ENCODE data around the gene DENND2A. TPM values are rescaled to one million over a fixed set of nuclear protein-coding genes. Genes with fewer than 3 reads are reported as not detected.

Gene DENND2A
- total RNA-seq, 3 donors from 2014 or later, result 6.9 to 13.1 (median 7.6) TPM

- Histone ChIP-seq H3K9me3 (no peaks in the 10 kb centered on the region), H3K27ac (peak overlapping the region; percentile 66 to 87), H3K27me3 (no peaks in the 10 kb centered on the region), H3K36me3 (no peaks in the 10 kb centered on the region), H3K4me1 (no peaks in the 10 kb centered on the region), H3K4me3 (no peak overlapping the region)
- no peak for TF ChIP-seq CTCF (IDR thresholded peaks at IDR 0.05)
- TF ChIP-seq POLR2A (IDR thresholded peaks at IDR 0.05), result no peak
- no peak for TF ChIP-seq POLR2AphosphoS5 (IDR thresholded peaks at IDR 0.05)
- DNase-seq (ENCODE audit: low spot score in 2 of 2), result no peak
- intact Hi-C loops (cut with DNase I; ENCODE audit: low total_unique reads), result no loop called here
Measured at GRCh38 chr7:140541176-140541512, 99.5 kb downstream of the DENND2A start.

GRCh38 chr7:140540136-140540777, 100.4 kb downstream of the DENND2A start:
- Histone ChIP-seq H3K27ac (peak overlapping the region in 1 of 2 donors; percentile 87), H3K36me3 (no peaks in the 10 kb centered on the region), H3K27me3 (no peaks in the 10 kb centered on the region), H3K9me3 (no peaks in the 10 kb centered on the region), H3K4me1 (no peaks in the 10 kb centered on the region), H3K4me3 (no peak overlapping the region)
- no peak for DNase-seq (ENCODE audit: low spot score in 2 of 2)
- intact Hi-C loops (cut with DNase I; ENCODE audit: low total_unique reads), result no loop called here
- TF ChIP-seq POLR2A (IDR thresholded peaks at IDR 0.05), result no peak
- no peak for TF ChIP-seq CTCF (IDR thresholded peaks at IDR 0.05)
- TF ChIP-seq POLR2AphosphoS5 (IDR thresholded peaks at IDR 0.05), result no peak

GRCh38 chr7:140539461-140539860, 101.2 kb downstream of the DENND2A start:
- Histone ChIP-seq H3K27ac (no peak overlapping the region), H3K36me3 (no peaks in the 10 kb centered on the region), H3K9me3 (no peaks in the 10 kb centered on the region), H3K4me1 (no peaks in the 10 kb centered on the region), H3K27me3 (no peaks in the 10 kb centered on the region), H3K4me3 (no peak overlapping the region)
- intact Hi-C loops (cut with DNase I; ENCODE audit: low total_unique reads), result no loop called here
- DNase-seq (ENCODE audit: low spot score in 2 of 2), result no peak
- no peak for TF ChIP-seq POLR2A (IDR thresholded peaks at IDR 0.05)
- no peak for TF ChIP-seq POLR2AphosphoS5 (IDR thresholded peaks at IDR 0.05)
- no peak for TF ChIP-seq CTCF (IDR thresholded peaks at IDR 0.05)

GRCh38 chr7:140537750-140538482, 102.7 kb downstream of the DENND2A start:
- Histone ChIP-seq H3K27ac (no peak overlapping the region), H3K4me3 (no peak overlapping the region), H3K9me3 (no peaks in the 10 kb centered on the region), H3K4me1 (no peaks in the 10 kb centered on the region), H3K36me3 (no peaks in the 10 kb centered on the region), H3K27me3 (no peaks in the 10 kb centered on the region)
- TF ChIP-seq POLR2A (IDR thresholded peaks at IDR 0.05) (no peak), CTCF (IDR thresholded peaks at IDR 0.05) (no peak), POLR2AphosphoS5 (IDR thresholded peaks at IDR 0.05) (no peak)
- no peak for DNase-seq (ENCODE audit: low spot score in 2 of 2)
- intact Hi-C loops (cut with DNase I; ENCODE audit: low total_unique reads), result no loop called here

GRCh38 chr7:140534743-140535142, 105.9 kb downstream of the DENND2A start:
- intact Hi-C loops (cut with DNase I; ENCODE audit: low total_unique reads), result no loop called here
- TF ChIP-seq CTCF (IDR thresholded peaks at IDR 0.05) (no peak), POLR2AphosphoS5 (IDR thresholded peaks at IDR 0.05) (no peak), POLR2A (IDR thresholded peaks at IDR 0.05) (no peak)
- Histone ChIP-seq H3K27ac (peak overlapping the region in 1 of 2 donors; percentile 58), H3K4me3 (no peak overlapping the region), H3K9me3 (no peaks in the 10 kb centered on the region), H3K4me1 (no peaks in the 10 kb centered on the region), H3K36me3 (no peaks in the 10 kb centered on the region), H3K27me3 (no peaks in the 10 kb centered on the region)
- no peak for DNase-seq (ENCODE audit: low spot score in 2 of 2)
